ENCODE data around the gene SCAMP2. TPM values are rescaled to one million over a fixed set of nuclear protein-coding genes. Genes with fewer than 3 reads are reported as not detected.
A peak's percentile ranks its signal among the peaks of the same experiment; 100 is the strongest.
"Not testable (repeated sequence)": the region's sequence is repeated elsewhere in the genome, so short reads cannot be mapped to it uniquely, and the experiment has no call there.

Gene SCAMP2
- total RNA-seq, 1 donor from 2014 or later = 49.9 TPM

DNA sequence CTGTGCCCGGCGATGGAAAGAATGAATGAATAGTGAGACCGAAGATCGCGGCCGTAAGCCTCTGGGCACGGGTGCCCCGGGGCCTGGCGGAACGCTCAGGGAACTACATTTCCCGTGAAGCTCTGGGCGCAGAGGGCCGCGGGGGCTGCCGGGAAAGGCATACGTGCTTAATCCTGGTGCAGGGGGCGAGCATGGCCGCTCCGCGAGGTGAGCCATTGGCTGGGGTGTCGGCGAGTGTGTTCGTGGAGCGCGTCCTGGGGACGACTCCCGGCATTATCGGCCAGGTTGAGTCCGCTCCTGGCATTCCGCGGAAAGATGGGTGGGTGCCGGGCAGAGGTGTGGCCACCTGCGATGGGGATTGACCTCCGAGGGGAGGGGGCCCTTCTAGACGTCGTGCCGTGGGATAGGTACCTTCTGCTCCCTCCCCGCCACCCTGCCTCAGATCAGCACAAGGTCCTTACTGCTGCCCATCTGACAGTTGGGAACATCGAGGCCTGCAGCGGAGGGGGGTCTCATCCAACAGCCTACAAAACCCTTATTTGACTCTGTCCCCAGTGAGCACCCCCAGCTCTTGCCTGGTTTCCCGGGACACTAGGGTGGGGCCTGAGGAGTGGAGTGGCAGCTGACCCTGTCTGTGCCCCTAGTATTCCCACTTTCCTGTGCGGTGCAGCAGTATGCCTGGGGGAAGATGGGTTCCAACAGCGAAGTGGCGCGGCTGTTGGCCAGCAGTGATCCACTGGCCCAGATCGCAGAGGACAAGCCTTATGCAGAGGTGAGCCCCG is 16.9 kb upstream of the SCAMP2 start, which contains the start of gene MPI:
MPI (plus strand) TSS at position 160 of the 782 bp plus-strand sequence; CDS start at position 192, 32 bp downstream.
- peak; percentile 94 for DNase-seq

DNA sequence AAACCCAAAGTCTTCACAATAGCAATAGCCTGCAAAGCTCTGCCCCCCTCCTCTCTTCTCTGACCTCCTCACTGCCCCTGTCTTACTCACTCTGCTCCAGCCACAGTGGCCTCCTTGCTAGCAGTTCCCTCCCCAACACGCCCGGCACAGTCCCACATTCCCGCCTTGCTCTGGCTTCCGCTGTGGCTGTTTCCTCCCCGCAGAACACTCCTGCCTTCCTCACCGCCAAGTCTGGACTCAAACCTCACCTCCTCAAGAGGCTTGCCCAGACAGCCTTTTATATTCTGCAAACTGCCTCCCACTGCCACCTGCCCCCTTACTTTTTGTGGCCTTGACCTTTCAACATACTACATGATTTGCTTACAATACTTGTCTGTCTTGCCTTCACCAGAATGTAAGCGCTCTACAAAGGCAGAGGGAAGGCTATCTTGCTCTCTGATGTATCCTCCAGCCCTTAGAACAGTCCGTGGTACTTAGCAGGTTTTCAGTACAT is 16.3 kb upstream of the SCAMP2 start:
- peak; percentile 66 for DNase-seq

DNA sequence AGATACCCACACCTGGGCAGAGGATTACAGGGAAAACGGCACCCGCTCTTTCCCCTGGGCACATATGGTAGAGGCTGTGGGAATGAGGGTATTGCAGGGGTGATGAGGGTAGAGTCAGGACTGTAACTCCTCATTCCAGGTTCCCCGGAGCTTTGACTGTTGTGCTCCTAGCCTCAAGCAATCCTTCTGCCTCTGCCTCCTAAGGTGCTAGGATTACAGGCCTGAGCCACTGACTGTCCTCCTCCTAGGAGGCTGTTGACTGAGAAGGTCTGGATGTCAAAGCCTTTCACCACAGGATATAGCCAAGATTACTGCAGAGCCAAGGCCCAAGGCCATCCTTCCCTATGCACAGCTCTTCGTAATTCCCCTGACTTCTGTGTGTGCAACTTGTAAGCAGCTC is 15.6 kb upstream of the SCAMP2 start:
- no peak for DNase-seq

DNA sequence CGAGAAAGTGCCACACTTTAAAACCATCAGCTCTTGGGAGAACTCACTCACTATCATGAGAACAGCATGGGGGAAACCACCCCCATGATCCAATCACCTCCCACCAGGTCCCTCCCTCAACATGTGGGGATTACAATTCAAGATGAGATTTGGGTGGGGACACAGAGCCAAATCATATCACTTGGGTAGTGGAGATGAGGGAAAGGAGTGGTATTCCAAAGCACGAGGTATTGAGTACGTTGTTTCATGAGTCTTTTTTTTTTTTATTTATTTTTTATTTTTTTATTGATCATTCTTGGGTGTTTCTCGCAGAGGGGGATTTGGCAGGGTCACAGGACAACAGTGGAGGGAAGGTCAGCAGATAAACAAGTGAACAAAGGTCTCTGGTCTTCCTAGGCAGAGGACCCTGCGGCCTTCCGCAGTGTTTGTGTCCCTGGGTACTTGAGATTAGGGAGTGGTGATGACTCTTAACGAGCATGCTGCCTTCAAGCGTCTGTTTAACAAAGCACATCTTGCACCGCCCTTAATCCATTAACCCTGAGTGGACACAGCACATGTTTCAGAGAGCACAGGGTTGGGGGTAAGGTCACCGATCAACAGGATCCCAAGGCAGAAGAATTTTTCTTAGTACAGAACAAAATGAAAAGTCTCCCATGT is 14.5 kb upstream of the SCAMP2 start:
- not testable (repeated sequence) for DNase-seq

DNA sequence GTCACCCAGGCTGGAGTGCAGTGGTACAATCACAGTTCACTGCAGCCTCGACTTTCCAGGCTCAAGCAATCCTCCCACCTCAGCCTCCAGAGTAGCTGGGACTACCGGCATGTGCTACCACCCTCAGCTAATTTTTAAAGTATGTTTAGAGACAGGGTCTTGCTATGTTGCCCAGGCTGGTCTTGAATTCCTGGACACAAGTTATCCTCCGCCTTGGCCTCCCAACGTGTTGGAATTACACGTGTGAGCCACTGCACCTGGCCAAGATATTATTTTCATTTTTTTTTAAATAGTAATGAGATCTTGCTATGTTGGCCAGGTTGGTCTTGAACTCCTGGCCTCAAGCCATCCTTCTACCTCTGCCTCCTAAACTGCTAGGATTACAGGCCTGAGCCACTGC is 12.3 kb upstream of the SCAMP2 start:
- DNase-seq = no peak

DNA sequence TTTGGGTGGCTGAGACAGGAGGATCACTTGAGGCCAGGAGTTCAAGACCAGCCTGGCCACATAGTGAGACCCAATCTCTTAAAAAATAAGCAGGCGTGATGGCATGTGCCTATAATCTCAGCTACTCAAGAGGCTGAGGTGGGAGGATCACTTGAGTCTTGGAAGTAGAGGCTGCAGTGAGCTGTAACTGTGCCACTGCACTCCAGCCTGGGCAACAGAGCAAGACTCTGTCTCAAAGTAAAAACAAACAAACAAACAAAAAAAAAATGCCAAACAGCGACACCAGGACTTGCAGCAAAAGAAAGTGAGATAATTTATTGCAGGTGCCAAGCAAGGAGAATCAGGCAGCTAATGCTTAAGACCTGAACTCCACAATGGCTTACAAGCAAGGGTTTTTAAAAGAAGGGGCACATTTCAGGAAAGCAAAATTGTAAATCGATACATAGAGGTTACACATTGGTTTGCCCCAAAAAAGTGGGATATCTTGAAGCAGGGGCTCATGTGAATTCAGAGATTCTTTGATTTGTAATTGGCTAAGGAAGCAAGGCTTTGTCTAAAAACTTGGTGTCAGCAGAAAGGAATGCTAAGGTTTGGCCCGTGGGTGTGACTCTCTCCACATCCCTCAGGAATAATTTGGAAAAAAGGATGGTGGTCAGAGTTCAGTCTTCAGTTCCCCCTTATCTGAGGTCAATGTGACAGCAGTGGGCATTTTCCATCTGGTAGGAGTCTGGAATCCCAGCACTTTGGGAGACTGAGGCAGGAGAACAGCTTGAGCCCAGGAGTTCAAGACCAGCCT is 11.5 kb upstream of the SCAMP2 start:
- no peak for DNase-seq

DNA sequence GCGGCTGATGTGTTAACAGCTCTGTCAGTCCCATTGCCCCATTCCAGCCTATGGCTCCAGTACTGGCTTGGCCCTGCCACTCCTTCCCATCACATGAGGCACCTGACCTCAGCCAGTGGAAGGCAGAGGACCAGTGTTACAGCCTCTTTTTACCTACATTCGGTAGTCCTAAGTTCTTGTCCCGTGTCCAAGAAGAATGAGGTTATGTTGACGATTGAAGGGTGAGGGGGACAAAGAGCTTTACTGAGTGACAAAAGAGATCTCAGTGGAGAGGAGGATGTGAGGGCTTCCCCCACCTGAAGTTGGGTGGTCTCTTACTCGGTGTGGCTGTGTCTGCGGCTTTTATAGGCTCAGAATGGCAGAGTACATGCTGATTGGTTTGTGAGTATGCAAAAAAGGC is 9.4 kb upstream of the SCAMP2 start:
- DNase-seq = no peak

DNA sequence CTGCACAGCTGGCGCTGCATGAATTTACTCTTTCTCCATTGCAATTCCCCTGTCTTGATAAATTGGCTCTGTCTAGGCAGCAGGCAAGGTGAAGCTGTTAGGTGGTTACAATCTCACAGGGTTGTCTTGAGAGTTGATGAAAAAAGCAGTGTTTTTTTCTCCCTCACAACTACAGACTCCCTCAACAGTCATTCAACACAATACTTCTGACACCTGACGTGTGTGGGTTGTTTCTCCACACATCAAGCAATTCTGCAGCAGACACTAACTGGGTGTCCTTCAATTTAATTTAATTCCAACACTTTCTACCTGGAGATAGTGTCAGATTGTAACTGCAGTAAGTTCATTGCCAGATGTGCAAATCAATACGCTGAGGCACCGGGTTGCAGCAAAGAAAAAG is 5.1 kb upstream of the SCAMP2 start:
- DNase-seq = no peak

DNA sequence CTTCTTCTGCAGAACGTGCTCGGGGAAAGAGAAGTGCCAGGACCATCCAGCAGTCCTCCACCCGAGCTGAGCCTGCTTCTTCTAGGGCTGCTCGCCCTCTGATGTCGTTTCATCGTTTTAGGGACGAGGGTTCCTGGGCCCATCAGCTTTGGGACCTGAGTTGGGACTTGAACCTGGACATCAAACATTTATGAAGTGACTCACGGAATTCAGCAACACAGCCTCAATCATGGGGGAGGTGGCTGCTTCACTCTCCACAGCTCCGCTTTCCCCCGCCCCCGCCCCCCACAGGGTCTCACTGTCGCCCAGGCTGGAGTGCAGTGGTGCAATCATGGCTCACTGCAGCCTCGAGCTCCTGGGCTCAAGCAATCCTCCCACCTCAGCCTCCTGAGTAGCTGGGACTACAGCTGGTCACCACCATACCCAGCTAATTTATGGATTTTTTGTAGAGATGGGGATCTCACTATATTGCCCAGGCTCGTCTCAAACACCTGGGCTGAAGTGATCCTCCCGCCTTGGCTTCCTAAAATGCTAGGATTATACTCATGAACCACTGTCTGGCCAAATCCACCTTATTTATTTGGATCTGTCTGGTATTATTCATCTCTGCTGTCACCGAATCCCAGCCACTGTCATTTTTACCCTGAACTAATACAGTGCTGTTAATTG is 725 bp upstream of the SCAMP2 start:
- DNase-seq = no peak

DNA sequence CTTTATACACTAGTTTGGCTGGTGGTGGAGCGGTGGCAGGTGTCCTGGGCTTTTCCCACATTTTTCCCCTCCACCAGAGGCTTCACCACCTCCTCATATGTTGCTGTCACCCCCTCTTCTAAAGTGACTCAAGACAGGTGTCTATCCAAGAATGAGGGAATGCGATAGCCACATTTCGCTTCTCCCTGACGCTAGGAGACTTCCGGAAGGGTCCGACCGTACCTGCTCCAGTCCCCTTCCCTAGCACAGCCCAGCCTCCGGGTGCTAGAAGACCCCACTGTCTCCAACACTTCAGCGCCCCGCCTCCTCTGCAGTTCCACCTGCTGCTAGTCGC is 496 bp downstream of the SCAMP2 start:
- no peak for DNase-seq

DNA sequence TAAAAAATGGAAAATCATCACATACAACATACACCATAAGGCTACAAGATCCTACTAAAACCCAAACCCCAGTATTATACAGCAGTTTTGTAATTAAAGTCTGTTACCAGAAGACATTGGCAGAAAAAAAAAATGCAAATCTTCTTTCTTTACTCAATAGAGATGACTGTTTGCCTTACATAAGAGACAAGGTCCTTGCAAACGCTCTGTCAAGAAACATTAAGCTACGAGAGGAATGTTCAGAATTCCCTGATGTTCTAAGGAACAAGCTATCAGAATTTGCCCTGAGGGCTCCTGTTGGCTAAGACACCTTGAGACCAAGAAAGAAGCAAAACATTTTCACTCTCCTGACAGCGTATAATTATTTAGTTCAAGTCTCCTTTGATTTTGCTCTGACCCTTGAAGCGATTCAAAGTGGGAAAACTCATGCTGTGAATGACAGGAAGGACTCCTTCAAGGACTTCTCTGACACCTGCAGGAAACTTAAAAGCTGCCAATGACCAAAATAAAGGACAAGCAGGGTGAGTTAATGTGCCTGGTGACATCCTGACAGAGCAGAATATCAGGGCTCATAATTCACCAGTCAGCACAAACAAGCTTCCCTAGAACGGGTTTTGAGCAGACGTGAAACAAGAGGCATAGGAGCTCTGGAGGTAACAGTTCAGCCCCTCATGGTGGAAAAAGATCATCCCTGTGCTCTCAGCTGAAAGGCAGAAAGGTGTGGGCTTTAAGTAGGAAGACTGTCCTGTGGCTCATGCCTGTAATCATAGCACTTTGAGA is 2.5 kb downstream of the SCAMP2 start:
- DNase-seq = no peak

DNA sequence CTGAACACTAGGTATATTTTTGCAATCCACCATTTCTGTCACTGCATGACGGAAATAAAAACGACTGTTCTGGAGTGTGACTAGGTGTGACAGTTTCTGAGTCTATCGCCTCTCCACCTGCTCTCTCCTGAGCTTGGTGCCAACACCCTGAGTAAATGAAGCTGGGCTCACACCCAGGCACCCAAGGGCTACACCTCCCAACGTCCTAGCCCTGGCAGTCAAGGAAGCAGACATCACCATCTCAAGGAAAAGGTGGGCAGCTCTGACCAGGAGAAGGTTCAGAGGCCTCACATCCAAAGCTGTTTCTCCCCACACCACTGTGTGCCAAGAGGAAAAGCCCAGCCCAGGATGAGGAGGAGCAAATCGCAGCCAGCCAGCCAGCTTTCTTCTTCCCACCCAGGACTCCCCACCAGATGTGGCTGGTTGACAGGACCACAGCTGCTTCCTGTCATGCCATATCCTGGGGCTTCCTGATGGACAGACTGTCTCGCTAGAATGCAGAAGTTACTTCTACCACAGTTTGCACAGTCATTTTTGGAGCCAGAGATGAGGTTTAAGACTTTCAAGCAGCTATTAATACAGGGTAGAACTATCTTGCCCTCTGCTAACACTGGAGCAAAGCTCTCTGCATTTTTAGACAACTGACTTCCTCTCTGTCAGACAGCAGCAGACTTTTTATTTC is 3.3 kb downstream of the SCAMP2 start:
- DNase-seq = peak; percentile 57

DNA sequence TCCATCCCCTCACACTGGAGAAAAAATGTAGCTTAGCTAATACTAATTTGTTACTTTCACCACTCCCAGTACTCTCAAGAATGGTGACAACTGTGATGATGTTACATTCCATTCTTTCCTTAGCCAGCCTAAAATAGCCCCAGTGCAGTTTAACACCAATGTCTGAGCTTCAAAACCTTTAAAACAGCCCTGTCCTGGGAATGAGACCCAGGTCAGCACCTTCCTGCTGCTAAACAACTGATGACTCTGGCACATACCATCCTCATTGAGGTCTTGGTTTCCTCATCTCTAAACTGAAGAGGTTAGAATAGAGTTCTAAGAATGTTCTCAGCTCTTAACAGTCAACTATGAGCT is 3.8 kb downstream of the SCAMP2 start:
- no peak for DNase-seq

DNA sequence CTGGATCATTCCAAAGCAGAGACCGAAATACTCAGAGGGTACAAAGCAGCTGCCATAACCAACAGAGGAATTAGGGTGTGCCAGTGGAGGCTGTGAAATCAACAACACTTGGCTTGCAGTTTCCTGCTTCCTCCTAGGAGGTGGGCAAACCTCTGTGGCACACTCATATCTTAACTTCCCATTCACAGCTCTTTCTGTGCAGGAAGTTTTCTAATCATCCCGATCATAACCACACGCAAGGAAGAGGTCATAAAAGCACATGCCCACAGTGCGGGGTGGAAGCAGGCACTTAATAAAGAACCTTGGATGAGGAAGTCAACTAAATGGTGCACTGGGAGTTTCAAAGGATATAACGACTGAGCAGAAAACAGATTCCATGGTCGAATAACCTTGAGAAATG is 5.1 kb downstream of the SCAMP2 start:
- no peak for DNase-seq

DNA sequence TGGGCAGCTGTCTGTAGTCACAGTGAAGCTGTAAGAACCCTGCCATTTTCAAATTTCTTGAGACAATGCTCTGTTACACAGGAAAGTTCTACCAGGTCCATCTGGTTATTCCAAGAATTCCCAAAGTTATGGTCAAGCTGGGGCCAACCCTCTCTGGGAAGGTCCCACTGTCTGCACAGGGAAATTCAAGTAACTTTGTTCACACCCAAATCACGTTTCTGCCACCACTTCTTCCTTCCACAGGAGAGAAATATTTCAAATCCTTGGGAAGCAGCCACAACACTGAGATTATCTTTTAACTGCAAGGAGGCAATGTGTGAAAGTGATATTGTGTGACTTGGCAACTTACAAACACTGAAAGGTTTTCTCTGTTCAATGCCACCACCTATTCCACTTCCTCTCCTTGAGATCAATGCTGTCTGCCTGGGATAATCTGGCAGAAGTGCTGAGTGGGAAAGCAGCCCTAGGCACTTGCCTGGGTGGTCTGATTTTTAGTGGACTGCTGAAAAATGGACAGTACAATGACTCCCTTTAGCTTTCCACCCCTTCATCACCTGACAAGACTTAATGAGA is 5.6 kb downstream of the SCAMP2 start:
- no peak for DNase-seq

DNA sequence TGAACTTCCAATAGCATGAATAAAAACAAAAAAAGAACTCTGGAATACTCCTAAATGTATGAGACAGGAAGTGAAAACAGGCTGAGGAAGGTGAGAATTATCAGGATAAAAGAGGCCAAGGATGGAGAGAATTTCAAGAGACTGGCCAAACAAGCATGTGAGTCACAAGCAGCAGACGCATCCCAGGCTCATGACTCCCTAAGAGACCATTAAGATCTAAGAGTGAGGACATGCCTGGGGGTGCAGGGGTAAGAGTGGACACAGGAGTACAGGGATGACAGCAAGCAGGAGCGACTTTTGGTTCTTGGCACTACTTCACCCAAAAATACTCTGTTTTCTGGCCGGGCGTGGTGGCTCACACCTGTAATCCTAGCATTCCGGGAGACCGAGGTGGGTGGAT is 7.1 kb downstream of the SCAMP2 start:
- no peak for DNase-seq

DNA sequence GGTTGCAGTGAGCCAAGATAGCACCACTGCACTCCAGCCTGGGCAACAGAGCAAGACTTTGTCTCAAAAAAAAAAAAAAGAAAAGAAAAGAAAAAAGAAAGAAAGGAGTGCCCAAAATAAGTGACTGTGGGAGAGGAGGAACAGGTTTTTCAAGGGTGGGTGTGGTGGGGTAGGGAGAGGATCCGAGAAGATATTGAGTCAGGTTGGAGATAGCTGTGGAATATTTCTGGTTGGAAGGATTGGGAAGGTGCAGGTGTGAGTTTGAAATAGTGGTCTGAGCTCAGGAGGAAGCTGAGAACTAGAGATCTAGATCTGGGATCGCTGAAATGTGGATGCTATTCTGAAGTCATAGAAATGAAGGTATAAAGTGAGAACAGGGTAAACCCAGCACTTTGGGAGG is 7.8 kb downstream of the SCAMP2 start:
- DNase-seq = no peak

DNA sequence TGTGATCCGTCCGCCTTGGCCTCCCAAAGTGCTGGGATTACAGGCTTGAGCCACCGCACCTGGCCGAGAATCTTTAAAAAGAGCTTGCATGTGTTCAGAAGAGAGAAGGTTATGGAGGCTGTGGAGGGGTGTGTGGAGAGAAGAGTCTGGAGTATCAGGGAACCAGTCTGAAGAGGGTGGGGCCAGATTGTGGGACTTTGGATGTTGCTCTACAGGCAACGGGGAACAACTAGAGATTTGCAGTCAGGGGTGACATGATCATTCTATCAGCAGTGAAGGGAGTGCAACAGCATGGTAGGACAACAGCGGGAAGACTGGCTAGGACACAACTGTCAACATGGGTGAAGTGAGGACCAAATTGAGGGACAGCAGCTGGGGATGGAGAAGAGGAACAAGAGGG is 8.9 kb downstream of the SCAMP2 start:
- DNase-seq = no peak

DNA sequence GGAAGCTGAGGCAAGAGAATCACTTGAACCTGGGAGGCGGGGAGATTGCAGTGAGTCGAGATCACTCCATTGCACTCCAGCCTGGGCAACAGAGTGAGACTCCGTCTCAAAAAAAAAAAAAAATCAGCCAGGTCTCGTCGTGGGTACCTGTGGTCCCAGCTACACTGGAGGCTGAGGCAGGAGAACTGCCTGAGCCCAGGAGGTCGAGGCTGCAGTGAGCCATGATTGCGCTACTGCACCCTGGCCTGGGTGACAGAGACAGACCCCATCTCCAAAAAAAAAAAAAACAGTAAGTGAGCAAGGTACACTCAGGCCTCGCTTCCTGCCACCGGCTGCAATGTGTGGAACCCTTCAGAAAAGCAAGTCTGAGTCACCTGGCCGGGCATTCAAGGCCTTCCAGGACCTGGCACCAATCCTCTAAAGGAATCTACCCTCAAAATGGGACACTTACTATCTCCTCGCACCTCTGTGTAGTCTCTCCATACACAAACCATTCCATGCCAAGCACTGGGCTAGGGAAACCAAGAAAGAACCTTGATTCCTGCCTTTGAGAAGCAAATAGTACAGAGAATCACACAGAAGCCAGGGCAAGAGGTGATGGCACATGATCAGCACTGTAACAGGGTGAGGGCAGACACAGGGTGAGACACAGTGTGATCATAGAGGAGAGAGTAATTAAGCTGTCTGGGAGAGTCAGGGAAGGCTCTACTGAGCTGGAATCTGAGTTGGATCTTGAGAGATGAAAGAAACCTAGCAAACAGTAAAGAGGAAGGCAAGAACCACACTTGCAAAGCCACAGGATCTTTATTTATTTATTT is 9.7 kb downstream of the SCAMP2 start:
- no peak for DNase-seq

DNA sequence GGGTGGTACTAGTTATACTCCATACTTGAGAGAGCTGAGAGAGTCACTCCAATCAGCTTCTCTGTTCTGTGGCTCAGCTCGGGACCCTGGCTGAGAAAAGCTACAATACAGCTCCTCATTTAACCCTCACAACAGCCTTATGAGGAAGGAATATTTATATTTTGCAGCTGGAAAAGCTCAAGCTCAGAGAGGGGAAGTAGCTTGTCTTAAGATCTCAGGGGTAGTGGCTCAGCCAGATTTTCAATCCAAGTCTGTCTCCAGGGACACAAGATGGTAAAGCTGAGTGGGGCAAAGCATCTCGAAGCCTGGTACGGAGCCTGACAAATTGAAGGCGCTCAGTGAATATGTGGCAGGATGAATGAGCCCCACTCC is 14.8 kb downstream of the SCAMP2 start:
- no peak for DNase-seq

All from tongue (tissue), 2 donors.